ENCODE data around the gene ZNF555. TPM values are rescaled to one million over a fixed set of nuclear protein-coding genes. Genes with fewer than 3 reads are reported as not detected.

Gene ZNF555
- total RNA-seq, 6 experiments from 2014 or later = 0.87 to 2.6 (median 2.1) TPM

DNA sequence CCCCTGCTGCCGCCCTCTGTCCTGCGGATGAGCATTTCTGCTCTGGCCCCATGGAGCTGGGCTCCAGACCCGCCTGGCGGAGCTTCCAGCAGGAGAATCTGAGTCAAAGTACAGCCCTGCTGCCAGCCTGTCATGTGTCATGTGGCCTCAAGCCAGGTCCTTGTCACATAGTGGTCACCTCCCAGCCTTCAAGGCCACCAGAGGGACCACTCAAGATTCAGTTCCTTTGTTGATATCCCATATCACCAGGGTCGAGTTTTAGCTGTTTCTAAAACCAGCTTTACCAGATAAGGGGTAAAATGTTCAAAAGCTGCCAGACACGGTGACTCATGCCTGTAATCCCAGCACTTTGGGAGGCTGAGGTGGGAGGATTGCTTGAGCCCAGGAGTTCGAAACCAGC is 42.5 kb upstream of the ZNF555 start:
- DNase-seq = peak in 1 of 3 donors; percentile 69

GRCh38 chr19:2799273-2800020 is 41.8 kb upstream of the ZNF555 start:
- 95% methylated on average over 17 of the region's 41 CpGs for whole genome bisulfite sequencing (ENCODE audit: insufficient coverage, low coverage, low lambda C conversion rate, missing lambda C conversion rate)
- no peaks in the 10 kb centered on the region for H3K9me3 ChIP-seq
- H3K27ac ChIP-seq = no peak overlapping the region
- no peak for ATAC-seq
- H3K4me3 ChIP-seq = no peak overlapping the region
- no peak for DNase-seq
- no peaks in the 10 kb centered on the region for H3K27me3 ChIP-seq
- H3K36me3 ChIP-seq = peaks cover 0 to 26% (median 3%) of the 10 kb centered on the region in 4 donors
- TF ChIP-seq POLR2A (IDR thresholded peaks at IDR 0.05) = no peak
- no peak for TF ChIP-seq CTCF (IDR thresholded peaks at IDR 0.05)
- intact Hi-C loops (cut with DNase I) = no loop called here
- H3K4me1 ChIP-seq = peaks cover 0 to 10% (median 0%) of the 10 kb centered on the region in 4 donors

More for the DNA sequence above, 42.5 kb upstream of the ZNF555 start:
- peak; percentile 49 to 71 (median 68) for ATAC-seq
- Histone ChIP-seq H3K4me3 (no peak overlapping the region), H3K4me1 (peaks cover 0 to 10% (median 0%) of the 10 kb centered on the region in 4 donors), H3K27ac (no peak overlapping the region), H3K9me3 (no peaks in the 10 kb centered on the region), H3K27me3 (no peaks in the 10 kb centered on the region), H3K36me3 (peaks cover 0 to 26% (median 3%) of the 10 kb centered on the region in 4 donors)
- 61% methylated on average over 5 of the region's 7 CpGs for WGBS (ENCODE audit: insufficient coverage, low coverage, low lambda C conversion rate, missing lambda C conversion rate)
- TF ChIP-seq POLR2A (IDR thresholded peaks at IDR 0.05) (no peak), CTCF (IDR thresholded peaks at IDR 0.05) (no peak)
- intact Hi-C loops (cut with DNase I) = no loop called here

GRCh38 chr19:2800506-2800905 is 40.8 kb upstream of the ZNF555 start:
- Histone ChIP-seq H3K27me3 (no peaks in the 10 kb centered on the region), H3K4me1 (peaks cover 0 to 10% (median 0%) of the 10 kb centered on the region in 4 donors), H3K27ac (no peak overlapping the region), H3K9me3 (no peaks in the 10 kb centered on the region), H3K4me3 (no peak overlapping the region), H3K36me3 (peaks cover 0 to 17% (median under 1%) of the 10 kb centered on the region in 4 donors)
- intact Hi-C loops (cut with DNase I) = no loop called here
- TF ChIP-seq CTCF (IDR thresholded peaks at IDR 0.05) (no peak), POLR2A (IDR thresholded peaks at IDR 0.05) (no peak)
- WGBS (ENCODE audit: insufficient coverage, low coverage, low lambda C conversion rate, missing lambda C conversion rate) = 96% methylated on average over 19 of the region's 22 CpGs
- DNase-seq = no peak
- no peak for ATAC-seq

DNA sequence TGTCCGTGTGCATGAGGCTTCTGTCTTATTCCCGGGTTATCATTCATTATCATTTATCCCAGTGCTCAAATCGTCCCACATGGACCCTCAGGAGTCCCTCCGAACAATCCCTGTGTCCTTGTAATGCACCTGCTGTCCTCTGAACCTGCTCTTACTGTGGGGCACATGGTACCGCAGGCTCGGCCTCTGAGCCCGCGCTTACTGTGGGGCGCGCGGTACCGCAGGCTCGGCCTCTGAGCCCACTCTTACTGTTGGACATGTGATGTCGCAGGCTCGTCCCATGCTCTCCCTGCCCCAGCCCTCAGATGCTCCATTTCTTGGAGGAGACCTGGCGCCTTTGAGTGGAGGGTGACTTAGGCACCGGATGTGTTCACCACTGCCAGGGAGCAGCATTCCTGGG is 38.4 kb upstream of the ZNF555 start:
- ATAC-seq (no peak), DNase-seq (no peak)
- Histone ChIP-seq H3K36me3 (peaks cover 0 to 14% (median 0%) of the 10 kb centered on the region in 4 donors), H3K4me1 (peaks cover 0 to 9% (median 0%) of the 10 kb centered on the region in 4 donors), H3K4me3 (no peak overlapping the region), H3K27ac (no peak overlapping the region), H3K27me3 (no peaks in the 10 kb centered on the region), H3K9me3 (no peaks in the 10 kb centered on the region)
- 95% methylated on average over 14 of the region's 17 CpGs for WGBS (ENCODE audit: insufficient coverage, low coverage, low lambda C conversion rate, missing lambda C conversion rate)
- intact Hi-C loops (cut with DNase I) = no loop called here
- TF ChIP-seq CTCF (IDR thresholded peaks at IDR 0.05) = no peak
- no peak for TF ChIP-seq POLR2A (IDR thresholded peaks at IDR 0.05)
